ENCODE results near the gene MTIF3. TPM values are rescaled to one million over a fixed set of nuclear protein-coding genes. Genes with fewer than 3 reads are reported as not detected.

The MTIF3 gene
- total and polyA plus RNA-seq, 12 donors, result 103 to 217 (median 122) TPM

- no peaks in the 10 kb centered on the region for H3K36me3 ChIP-seq
- peaks cover 0 to 3% (median 0%) of the 10 kb centered on the region in 7 donors for H3K27me3 ChIP-seq
- no peak for ATAC-seq
- intact Hi-C loops (cut with DNase I), result loop anchor here in 3 of 10 donors (10.0 kb wide), 2 partner anchors 137 to 147 kb away; no protein-coding TSS in a partner anchor
- no peaks in the 10 kb centered on the region for H3K9me3 ChIP-seq
- WGBS, 2 donors, result 57 to 67% methylated on average over 2 of the region's 2 CpGs
- no peak overlapping the region for H3K4me3 ChIP-seq
- H3K27ac ChIP-seq, result no peak overlapping the region
- no peaks in the 10 kb centered on the region for H3K4me1 ChIP-seq
- TF ChIP-seq, protein P1, sequence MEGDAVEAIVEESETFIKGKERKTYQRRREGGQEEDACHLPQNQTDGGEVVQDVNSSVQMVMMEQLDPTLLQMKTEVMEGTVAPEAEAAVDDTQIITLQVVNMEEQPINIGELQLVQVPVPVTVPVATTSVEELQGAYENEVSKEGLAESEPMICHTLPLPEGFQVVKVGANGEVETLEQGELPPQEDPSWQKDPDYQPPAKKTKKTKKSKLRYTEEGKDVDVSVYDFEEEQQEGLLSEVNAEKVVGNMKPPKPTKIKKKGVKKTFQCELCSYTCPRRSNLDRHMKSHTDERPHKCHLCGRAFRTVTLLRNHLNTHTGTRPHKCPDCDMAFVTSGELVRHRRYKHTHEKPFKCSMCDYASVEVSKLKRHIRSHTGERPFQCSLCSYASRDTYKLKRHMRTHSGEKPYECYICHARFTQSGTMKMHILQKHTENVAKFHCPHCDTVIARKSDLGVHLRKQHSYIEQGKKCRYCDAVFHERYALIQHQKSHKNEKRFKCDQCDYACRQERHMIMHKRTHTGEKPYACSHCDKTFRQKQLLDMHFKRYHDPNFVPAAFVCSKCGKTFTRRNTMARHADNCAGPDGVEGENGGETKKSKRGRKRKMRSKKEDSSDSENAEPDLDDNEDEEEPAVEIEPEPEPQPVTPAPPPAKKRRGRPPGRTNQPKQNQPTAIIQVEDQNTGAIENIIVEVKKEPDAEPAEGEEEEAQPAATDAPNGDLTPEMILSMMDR (IDR thresholded peaks at IDR 0.05), result no peak
- DNase-seq, result no peak
Measured at GRCh38 chr13:27388241-27388640, 62.1 kb downstream of the MTIF3 start.

Other genes with a start within 250 kb of the MTIF3 start
- gene RPL21, start 199.0 kb downstream of the MTIF3 start, total RNA-seq, result 100 to 1,000 TPM; 498 to 733 (median 598) TPM
- gene RPL21, start 199.0 kb downstream of the MTIF3 start, polyA plus RNA-seq, result 1,000 to 10,000 TPM in 1 of 2 donors, 100 to 1,000 TPM in 1; 574 to 1,188 TPM
- gene RASL11A, start 179.7 kb downstream of the MTIF3 start, total RNA-seq, result 10 to 100 TPM in 2 of 10 donors, 1 to 10 TPM in 8; 1.8 to 68.7 (median 3.1) TPM
- 1 to 10 TPM; 6.6 to 9.3 TPM for gene RASL11A, start 179.7 kb downstream of the MTIF3 start, polyA plus RNA-seq
- 100 to 1,000 TPM; 137 to 262 (median 160) TPM for gene GTF3A, start 25.9 kb downstream of the MTIF3 start, total RNA-seq
- 100 to 1,000 TPM; 280 to 848 TPM for gene GTF3A, start 25.9 kb downstream of the MTIF3 start, polyA plus RNA-seq
- 10 to 100 TPM; 10.2 to 22.3 (median 15.4) TPM for gene LNX2, start 170.0 kb upstream of the MTIF3 start, total RNA-seq
- 1 to 10 TPM; 3.5 to 3.8 TPM for gene LNX2, start 170.0 kb upstream of the MTIF3 start, polyA plus RNA-seq
- gene POLR1D, start 171.3 kb upstream of the MTIF3 start, total RNA-seq, result 100 to 1,000 TPM in 1 of 10 donors, 10 to 100 TPM in 9; 62.3 to 130 (median 78.5) TPM
- 100 to 1,000 TPM in 1 of 2 donors, 10 to 100 TPM in 1; 69.4 to 110 TPM for gene POLR1D, start 171.3 kb upstream of the MTIF3 start, polyA plus RNA-seq

Measured in heart right ventricle (tissue), 16 donors.